Measurements from ENCODE around the gene FTL.

- TF ChIP-seq, protein P1, sequence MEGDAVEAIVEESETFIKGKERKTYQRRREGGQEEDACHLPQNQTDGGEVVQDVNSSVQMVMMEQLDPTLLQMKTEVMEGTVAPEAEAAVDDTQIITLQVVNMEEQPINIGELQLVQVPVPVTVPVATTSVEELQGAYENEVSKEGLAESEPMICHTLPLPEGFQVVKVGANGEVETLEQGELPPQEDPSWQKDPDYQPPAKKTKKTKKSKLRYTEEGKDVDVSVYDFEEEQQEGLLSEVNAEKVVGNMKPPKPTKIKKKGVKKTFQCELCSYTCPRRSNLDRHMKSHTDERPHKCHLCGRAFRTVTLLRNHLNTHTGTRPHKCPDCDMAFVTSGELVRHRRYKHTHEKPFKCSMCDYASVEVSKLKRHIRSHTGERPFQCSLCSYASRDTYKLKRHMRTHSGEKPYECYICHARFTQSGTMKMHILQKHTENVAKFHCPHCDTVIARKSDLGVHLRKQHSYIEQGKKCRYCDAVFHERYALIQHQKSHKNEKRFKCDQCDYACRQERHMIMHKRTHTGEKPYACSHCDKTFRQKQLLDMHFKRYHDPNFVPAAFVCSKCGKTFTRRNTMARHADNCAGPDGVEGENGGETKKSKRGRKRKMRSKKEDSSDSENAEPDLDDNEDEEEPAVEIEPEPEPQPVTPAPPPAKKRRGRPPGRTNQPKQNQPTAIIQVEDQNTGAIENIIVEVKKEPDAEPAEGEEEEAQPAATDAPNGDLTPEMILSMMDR (IDR thresholded peaks at IDR 0.05): no peak
- TF ChIP-seq POLR2A (IDR thresholded peaks at IDR 0.05): no peak
Observed at GRCh38 chr19:48943081-48943480, 22.0 kb upstream of the FTL start.

All from testis (tissue), 2 donors.